ENCODE data around the gene SCRN2. TPM values are rescaled to one million over a fixed set of nuclear protein-coding genes. Genes with fewer than 3 reads are reported as not detected.

The SCRN2 gene
- total and polyA plus RNA-seq, 8 donors, result 7.0 to 44.9 (median 28.8) TPM

DNA sequence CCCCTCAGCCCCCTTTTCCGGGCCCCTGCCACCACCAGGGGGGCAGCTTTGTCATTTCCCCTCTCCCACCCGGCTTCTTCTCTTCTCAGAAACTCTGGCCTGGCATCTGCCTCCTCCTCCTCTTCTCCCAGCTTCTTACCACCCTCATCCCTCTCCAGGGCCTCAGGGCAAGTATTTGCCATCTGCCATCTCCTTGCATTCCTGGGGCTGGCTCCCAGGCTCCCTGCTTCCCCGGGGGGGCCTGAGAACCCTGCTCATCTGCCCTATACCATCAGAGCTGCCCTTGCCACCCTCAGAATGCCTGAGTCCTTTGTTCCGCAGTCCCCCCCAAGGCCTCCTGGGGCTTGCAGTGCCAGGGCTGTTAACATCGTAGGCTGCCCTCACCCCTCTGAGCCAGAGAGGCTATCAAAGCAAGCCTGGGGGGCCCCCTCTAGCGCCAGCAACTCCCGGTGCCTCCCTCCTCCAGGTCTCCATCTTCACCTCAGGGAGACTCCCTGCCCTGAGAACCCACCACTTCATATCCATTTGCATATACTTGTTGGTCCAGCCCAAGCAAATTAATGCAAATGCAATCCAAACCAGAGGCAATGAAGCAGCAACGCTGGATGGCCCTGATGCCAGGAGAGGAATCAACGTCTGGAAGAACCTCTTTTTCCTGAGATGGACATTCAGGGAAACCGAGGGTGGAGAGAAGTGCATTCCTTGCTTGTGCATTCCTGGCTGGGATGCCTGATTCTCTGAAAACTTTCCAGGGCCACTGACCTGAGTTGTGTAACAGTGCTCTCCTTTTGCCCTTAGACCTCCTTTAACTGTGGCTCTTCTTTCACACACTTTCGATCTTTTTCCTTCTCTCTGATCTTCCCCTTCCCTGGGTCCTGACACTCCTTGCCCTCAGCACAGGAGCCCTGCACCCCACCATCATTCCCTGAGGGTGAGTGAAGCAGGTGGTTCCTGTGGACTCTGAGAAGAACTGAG is 34.2 kb upstream of the SCRN2 start:
- Histone ChIP-seq H3K4me1 (peaks cover 0 to 9% (median 4%) of the 10 kb centered on the region in 4 donors), H3K27me3 (peaks cover 13 to 92% (median 48%) of the 10 kb centered on the region in 3 donors), H3K27ac (no peak overlapping the region), H3K9me3 (no peaks in the 10 kb centered on the region), H3K4me3 (no peak overlapping the region), H3K36me3 (no peaks in the 10 kb centered on the region)
- TF ChIP-seq POLR2AphosphoS5 (IDR thresholded peaks at IDR 0.05) (no peak), EP300 (IDR thresholded peaks at IDR 0.05) (no peak), POLR2A (IDR thresholded peaks at IDR 0.05) (no peak)
- TF ChIP-seq, protein P1, sequence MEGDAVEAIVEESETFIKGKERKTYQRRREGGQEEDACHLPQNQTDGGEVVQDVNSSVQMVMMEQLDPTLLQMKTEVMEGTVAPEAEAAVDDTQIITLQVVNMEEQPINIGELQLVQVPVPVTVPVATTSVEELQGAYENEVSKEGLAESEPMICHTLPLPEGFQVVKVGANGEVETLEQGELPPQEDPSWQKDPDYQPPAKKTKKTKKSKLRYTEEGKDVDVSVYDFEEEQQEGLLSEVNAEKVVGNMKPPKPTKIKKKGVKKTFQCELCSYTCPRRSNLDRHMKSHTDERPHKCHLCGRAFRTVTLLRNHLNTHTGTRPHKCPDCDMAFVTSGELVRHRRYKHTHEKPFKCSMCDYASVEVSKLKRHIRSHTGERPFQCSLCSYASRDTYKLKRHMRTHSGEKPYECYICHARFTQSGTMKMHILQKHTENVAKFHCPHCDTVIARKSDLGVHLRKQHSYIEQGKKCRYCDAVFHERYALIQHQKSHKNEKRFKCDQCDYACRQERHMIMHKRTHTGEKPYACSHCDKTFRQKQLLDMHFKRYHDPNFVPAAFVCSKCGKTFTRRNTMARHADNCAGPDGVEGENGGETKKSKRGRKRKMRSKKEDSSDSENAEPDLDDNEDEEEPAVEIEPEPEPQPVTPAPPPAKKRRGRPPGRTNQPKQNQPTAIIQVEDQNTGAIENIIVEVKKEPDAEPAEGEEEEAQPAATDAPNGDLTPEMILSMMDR (IDR thresholded peaks at IDR 0.05), result no peak
- DNase-seq, result no peak
- WGBS, 5 donors, result 48 to 64% (median 59%) methylated on average over 11 of the region's 11 CpGs
- intact Hi-C loops (cut with DNase I; ENCODE audit: low total_unique reads), result no loop called here

DNA sequence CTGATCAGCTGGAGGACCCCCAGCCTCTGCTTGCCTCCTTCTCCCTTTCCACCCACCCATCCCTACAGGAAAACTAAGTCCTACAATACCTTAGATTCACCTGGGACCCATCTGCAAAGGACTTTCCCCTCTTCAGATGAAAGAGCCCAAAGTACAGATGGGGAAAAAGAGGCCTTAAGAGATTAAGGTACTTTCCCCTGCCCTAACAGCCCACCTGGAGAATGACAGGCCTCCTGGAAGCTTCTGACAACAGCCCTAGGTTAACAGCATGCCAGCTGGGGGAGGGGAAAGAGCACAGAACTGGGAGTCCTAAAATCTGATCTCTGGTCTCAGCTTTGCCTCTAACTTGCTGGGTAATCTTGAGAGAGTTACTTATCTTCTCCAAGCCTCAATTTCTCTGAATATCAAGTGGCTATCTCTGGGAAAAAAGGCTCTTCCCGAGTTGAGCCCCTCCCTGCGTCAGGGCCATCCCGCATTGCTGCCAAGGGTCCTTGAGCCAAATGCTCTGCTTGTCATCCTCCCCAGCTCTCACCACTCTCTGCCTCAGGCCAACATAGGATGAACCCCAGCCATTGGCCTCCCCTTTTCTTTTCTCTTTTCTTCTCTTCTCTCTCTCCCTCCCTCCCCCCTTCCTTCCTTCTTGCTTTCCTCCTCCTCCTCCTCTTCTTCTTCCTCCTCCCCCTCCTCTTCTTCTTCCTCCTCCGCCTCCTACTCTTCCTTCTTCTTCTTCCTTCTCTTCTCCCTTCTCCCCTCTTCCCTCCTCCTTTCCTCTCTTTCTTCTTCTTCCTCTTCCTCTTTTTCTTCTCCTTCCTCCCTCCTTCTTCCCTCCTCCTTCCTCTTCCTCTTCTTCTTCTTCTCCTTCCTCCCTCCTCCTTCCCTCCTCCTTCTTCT is 32.4 kb upstream of the SCRN2 start:
- Histone ChIP-seq H3K4me1 (peaks cover 0 to 9% (median 4%) of the 10 kb centered on the region in 4 donors), H3K36me3 (no peaks in the 10 kb centered on the region), H3K9me3 (no peaks in the 10 kb centered on the region), H3K27me3 (peaks cover 13 to 98% (median 50%) of the 10 kb centered on the region in 3 donors), H3K27ac (no peak overlapping the region), H3K4me3 (no peak overlapping the region)
- TF ChIP-seq POLR2A (IDR thresholded peaks at IDR 0.05), result no peak
- WGBS, 5 donors, result 60 to 67% (median 63%) methylated on average over 4 of the region's 4 CpGs
- no peak for DNase-seq
- intact Hi-C loops (cut with DNase I; ENCODE audit: low total_unique reads), result no loop called here

DNA sequence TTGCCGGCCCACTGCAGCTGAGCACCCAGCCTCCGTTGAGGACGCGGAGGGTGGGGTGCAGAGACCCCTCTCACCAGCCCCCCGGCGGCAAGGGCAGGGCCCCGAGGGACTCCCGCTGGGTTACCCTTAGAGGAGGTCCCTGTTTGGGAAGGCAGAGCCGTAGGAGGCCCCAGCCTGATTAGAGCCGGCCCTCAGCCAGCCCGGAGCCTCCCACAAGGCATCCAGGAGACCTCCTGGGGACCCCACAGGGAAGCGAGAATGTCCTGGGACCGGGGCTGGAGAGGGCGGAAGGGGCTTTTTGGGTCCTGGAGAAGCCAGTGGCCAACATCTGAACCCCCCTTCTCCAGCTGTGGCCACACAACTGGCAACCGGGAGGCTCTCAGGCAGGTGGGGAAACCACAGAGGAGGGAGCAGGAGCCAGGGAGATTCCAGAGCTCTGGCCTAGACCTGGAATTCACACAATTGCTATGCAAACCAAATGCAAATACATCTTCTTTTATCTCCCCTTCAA is 31.6 kb upstream of the SCRN2 start:
- Histone ChIP-seq H3K4me1 (peaks cover 0 to 9% (median 4%) of the 10 kb centered on the region in 4 donors), H3K36me3 (no peaks in the 10 kb centered on the region), H3K9me3 (no peaks in the 10 kb centered on the region), H3K27me3 (peaks cover 13 to 98% (median 46%) of the 10 kb centered on the region in 3 donors), H3K27ac (no peak overlapping the region), H3K4me3 (no peak overlapping the region)
- intact Hi-C loops (cut with DNase I; ENCODE audit: low total_unique reads), result no loop called here
- 18 to 34% (median 28%) methylated on average over 5 to 15 of the region's 15 CpGs for WGBS, 5 donors
- no peak for DNase-seq
- TF ChIP-seq, protein P1 (IDR thresholded peaks at IDR 0.05), result no peak
- TF ChIP-seq EP300 (IDR thresholded peaks at IDR 0.05) (no peak), POLR2AphosphoS5 (IDR thresholded peaks at IDR 0.05) (no peak), POLR2A (IDR thresholded peaks at IDR 0.05) (no peak)

DNA sequence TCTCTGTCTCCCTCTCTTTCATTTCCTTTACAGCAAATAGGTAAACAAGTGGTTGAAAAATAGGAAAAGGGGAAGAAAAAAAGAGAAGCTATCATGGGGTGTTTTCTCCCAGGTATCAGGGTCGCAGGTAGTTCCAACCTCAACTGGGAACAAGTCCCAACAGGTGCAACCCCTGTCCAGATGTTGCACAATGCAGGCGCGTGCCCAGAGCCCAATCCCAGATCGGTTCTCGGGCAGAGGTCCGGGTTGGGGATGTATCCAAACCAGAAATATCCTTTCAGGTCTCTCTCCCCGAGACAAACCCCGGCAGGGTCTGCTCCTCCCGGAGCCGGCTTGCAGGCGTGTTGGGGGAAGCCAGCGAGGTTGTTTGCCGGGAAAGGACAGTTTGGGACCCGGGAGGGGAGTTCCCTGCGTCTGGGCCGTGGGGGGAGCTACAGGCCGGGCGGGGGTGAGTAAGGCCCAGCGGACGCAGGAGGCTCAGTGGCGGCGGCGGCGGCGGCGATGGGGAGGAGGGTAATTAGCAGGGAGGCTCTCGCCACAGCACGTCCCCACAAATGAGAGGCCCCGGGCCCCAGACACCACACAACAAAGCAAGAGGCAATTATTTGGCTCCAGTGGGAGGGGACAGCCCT is 31.1 kb upstream of the SCRN2 start:
- WGBS, 5 donors, result 15 to 31% (median 21%) methylated on average over 29 of the region's 29 CpGs
- TF ChIP-seq POLR2AphosphoS5 (IDR thresholded peaks at IDR 0.05), result no peak
- TF ChIP-seq EP300 (IDR thresholded peaks at IDR 0.05), result no peak
- no peak for TF ChIP-seq POLR2A (IDR thresholded peaks at IDR 0.05)
- TF ChIP-seq, protein P1 (IDR thresholded peaks at IDR 0.05), result no peak
- H3K9me3 ChIP-seq, result no peaks in the 10 kb centered on the region
- H3K36me3 ChIP-seq, result no peaks in the 10 kb centered on the region
- peaks cover 0 to 9% (median 4%) of the 10 kb centered on the region in 4 donors for H3K4me1 ChIP-seq
- H3K27me3 ChIP-seq, result peaks cover 13 to 98% (median 40%) of the 10 kb centered on the region in 3 donors
- no peak overlapping the region for H3K27ac ChIP-seq
- intact Hi-C loops (cut with DNase I; ENCODE audit: low total_unique reads), result no loop called here
- DNase-seq, result peak in 1 of 2 donors; percentile 40
- H3K4me3 ChIP-seq, result no peak overlapping the region
